SK-N-SH (cell line): ENCODE measurements around the gene PPA1.
A peak's percentile ranks its signal among the peaks of the same experiment; 100 is the strongest.

Experiments
- ELF1 ChIP-seq: IDR thresholded peaks from 2 replicates; pipeline ENCODE4 v1.4.0; 2012
- EP300 ChIP-seq, 2 experiments: IDR thresholded peaks; 2 replicates each; pipeline versions ENCODE4 v1.4.0 to v1.6.1; 2012; ENCODE audit warnings: borderline replicate concordance in 1 of 2, low read depth in 1 of 2, low read length in 1 of 2
- GATA2 ChIP-seq: sonication (generic); formaldehyde crosslinking; IDR thresholded peaks from 2 replicates; pipeline ENCODE4 v1.5.0; 2020; ENCODE audit warnings: mild to moderate bottlenecking, missing genetic modification reagents
- JUND ChIP-seq: IDR thresholded peaks from 2 replicates; pipeline ENCODE4 v1.4.0; 2012
- POLR2AphosphoS5 ChIP-seq: IDR thresholded peaks from 2 replicates; pipeline ENCODE4 v1.6.1; 2012; ENCODE audit warnings: low read depth, low read length
- RFX5 ChIP-seq: IDR thresholded peaks from 2 replicates; pipeline ENCODE4 v1.6.1; 2012; ENCODE audit warnings: mild to moderate bottlenecking, improper control_type of control experiment, low read length
- USF2 ChIP-seq: fragments of 150-350 bp; IDR thresholded peaks from 2 replicates; pipeline ENCODE4 v1.6.1; 2017; ENCODE audit warnings: antibody characterized with exemption, low read length, low read depth, borderline replicate concordance
- ZBTB33 ChIP-seq: IDR thresholded peaks from 2 replicates; pipeline ENCODE4 v1.4.0; 2012; ENCODE audit warnings: low read depth, borderline replicate concordance
- TF ChIP-seq, protein P1 (sequence below): fragments of 200-600 bp; sonication (generic); IDR thresholded peaks from 2 replicates; pipeline ENCODE4 v1.6.1; 2017; ENCODE audit warnings: antibody characterized with exemption, mild to moderate bottlenecking, moderate library complexity

DNA sequence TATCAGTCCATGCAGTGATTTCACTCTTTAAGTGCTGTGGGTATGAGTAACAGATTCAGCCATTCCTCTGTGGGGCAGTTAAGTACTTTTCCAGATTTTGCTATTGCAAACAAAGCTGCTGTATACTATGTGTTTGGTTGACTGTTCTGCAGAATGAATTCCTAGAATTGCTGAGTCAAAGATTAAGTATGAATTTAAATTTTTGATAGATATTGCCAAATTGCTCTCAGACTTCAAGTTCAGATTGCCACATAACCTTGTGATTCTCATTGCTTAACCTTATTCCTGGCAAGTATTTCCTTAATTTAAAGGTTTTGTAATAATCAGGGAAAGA, 41.3 kb downstream of the PPA1 start:
- TF ChIP-seq ELF1: no peak
- peak in 1 of 2 experiments; percentile 51; a peak in 1 of 4 replicates for TF ChIP-seq EP300 (IDR thresholded peaks at IDR 0.05; ENCODE audit: borderline replicate concordance in 1 of 2, low read depth in 1 of 2, low read length in 1 of 2)
- TF ChIP-seq, protein P1, sequence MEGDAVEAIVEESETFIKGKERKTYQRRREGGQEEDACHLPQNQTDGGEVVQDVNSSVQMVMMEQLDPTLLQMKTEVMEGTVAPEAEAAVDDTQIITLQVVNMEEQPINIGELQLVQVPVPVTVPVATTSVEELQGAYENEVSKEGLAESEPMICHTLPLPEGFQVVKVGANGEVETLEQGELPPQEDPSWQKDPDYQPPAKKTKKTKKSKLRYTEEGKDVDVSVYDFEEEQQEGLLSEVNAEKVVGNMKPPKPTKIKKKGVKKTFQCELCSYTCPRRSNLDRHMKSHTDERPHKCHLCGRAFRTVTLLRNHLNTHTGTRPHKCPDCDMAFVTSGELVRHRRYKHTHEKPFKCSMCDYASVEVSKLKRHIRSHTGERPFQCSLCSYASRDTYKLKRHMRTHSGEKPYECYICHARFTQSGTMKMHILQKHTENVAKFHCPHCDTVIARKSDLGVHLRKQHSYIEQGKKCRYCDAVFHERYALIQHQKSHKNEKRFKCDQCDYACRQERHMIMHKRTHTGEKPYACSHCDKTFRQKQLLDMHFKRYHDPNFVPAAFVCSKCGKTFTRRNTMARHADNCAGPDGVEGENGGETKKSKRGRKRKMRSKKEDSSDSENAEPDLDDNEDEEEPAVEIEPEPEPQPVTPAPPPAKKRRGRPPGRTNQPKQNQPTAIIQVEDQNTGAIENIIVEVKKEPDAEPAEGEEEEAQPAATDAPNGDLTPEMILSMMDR: no peak
- TF ChIP-seq POLR2AphosphoS5: no peak
- TF ChIP-seq JUND: peak; percentile 53; the same call in 1 of the 2 replicates
- no peak for TF ChIP-seq GATA2 (CRISPR knock-in tag)
- no peak for TF ChIP-seq RFX5
- TF ChIP-seq USF2: no peak
- TF ChIP-seq ZBTB33: no peak
